K562 (cell line): ENCODE results near the gene BHMT2.

Source experiments
- BRF2 ChIP-seq: IDR thresholded peaks from 3 replicates; pipeline ENCODE4 v1.6.1; 2011; ENCODE audit warnings: borderline replicate concordance, mild to moderate bottlenecking; ENCODE audit not compliant: insufficient read length, insufficient read depth
- CTCF ChIP-seq, 3 experiments: IDR thresholded peaks in 2 of 3; conservative IDR thresholded peaks in 1 of 3; 2 replicates each; pipeline ENCODE4 v1.5.1; 2011 to 2012; ENCODE audit warnings: low read length in 3 of 3, mild to moderate bottlenecking in 3 of 3, control low read depth in 2 of 3, improper control_type of control experiment in 1 of 3, inconsistent platforms in 1 of 3, low read depth in 1 of 3, mixed read lengths in 1 of 3, moderate library complexity in 1 of 3; ENCODE audit not compliant: insufficient read depth in 2 of 3
- FOXK1 ChIP-seq: sonication (generic); formaldehyde crosslinking; IDR thresholded peaks from 2 replicates; pipeline ENCODE4 v1.8.0; 2022; ENCODE audit warnings: missing genetic modification reagents, mild to moderate bottlenecking, borderline replicate concordance
- MAZ ChIP-seq, 2 experiments: fragments of 450-650 bp in 1 of 2; sonication (generic) in 1 of 2; formaldehyde crosslinking; IDR thresholded peaks in 1 of 2; conservative IDR thresholded peaks in 1 of 2; 2 replicates each; pipeline versions ENCODE4 v1.4.0 to v1.5.0; 2020; ENCODE audit warnings: mild to moderate bottlenecking in 1 of 2, missing genetic modification reagents in 1 of 2
- MLLT1 ChIP-seq, 2 experiments: fragments of 450-650 bp; IDR thresholded peaks; 2 replicates each; pipeline ENCODE4 v1.6.1; 2016
- POLR2A ChIP-seq: fragments of 450-650 bp; conservative IDR thresholded peaks from 2 replicates; pipeline ENCODE4 v1.6.1; 2016
- RAD21 ChIP-seq, 2 experiments: fragments of 250-450 bp in 1 of 2; fragments of 450-650 bp in 1 of 2; sonication (Bioruptor Pico) in 1 of 2; formaldehyde crosslinking in 1 of 2; IDR thresholded peaks in 1 of 2; conservative IDR thresholded peaks in 1 of 2; 2 replicates each; pipeline versions ENCODE4 v1.4.0 to v1.8.0; 2020 to 2022; ENCODE audit warnings: mild to moderate bottlenecking in 2 of 2, moderate library complexity in 1 of 2
- SMC3 ChIP-seq: conservative IDR thresholded peaks from 2 replicates; pipeline ENCODE4 v1.6.1; 2011; ENCODE audit warnings: low read depth, low read length, improper control_type of control experiment; ENCODE audit not compliant: insufficient read depth
- SP1 ChIP-seq: sonication (generic); formaldehyde crosslinking; IDR thresholded peaks from 2 replicates; pipeline ENCODE4 v1.8.1; 2022; ENCODE audit warnings: mild to moderate bottlenecking, missing genetic modification reagents
- TBL1XR1 ChIP-seq, 2 experiments: IDR thresholded peaks; 2 replicates each; pipeline ENCODE4 v1.6.1; 2012; ENCODE audit warnings: improper control_type of control experiment in 2 of 2, low read length in 2 of 2, mild to moderate bottlenecking in 1 of 2
- U2AF2 ChIP-seq: fragments of 200-400 bp; formaldehyde crosslinking; optimal IDR thresholded peaks from 2 replicates; pipeline ENCODE3; 2017; ENCODE audit warnings: low read depth, mild to moderate bottlenecking, low read length

GRCh38 chr5:79020861-79021561, 48.6 kb upstream of the BHMT2 start:
- TF ChIP-seq RAD21 (CRISPR knock-in tag; conservative IDR thresholded peaks at IDR 0.05 in 1 of 2, IDR thresholded peaks at IDR 0.05 in 1 of 2) = peak; percentile 85 to 89
- no peak for TF ChIP-seq FOXK1 (CRISPR knock-in tag)
- TF ChIP-seq SMC3 = peak; percentile 70
- TF ChIP-seq BRF2 = no peak
- no peak for TF ChIP-seq MAZ (CRISPR knock-in tag; conservative IDR thresholded peaks at IDR 0.05 in 1 of 2, IDR thresholded peaks at IDR 0.05 in 1 of 2)
- TF ChIP-seq TBL1XR1 (IDR thresholded peaks at IDR 0.05; ENCODE audit: low read length in 2 of 2) = no peak
- TF ChIP-seq POLR2A = no peak
- no peak for TF ChIP-seq SP1 (CRISPR knock-in tag)
- TF ChIP-seq U2AF2 = no peak
- no peak for TF ChIP-seq MLLT1 (IDR thresholded peaks at IDR 0.05)
- TF ChIP-seq CTCF (IDR thresholded peaks at IDR 0.05 in 2 of 3, conservative IDR thresholded peaks at IDR 0.05 in 1 of 3; ENCODE audit: insufficient read depth in 2 of 3, low read depth in 1 of 3, low read length in 3 of 3) = peak; percentile 80 to 88 (median 86)
